Omental fat pad (tissue), 4 donors: ENCODE measurements around the gene METTL18. TPM values are rescaled to one million over a fixed set of nuclear protein-coding genes. Genes with fewer than 3 reads are reported as not detected.

Experiments
- ATAC-seq: fragments of 150-250 bp; one replicate; pipeline ENCODE4 v1.9.1; 2016; ENCODE audit warnings: mild to moderate bottlenecking, moderate library complexity; ENCODE audit not compliant: low FRiP score
- DNase-seq: peaks from one replicate; pipeline ENCODE4 v3.0.0-alpha.2; 2019; ENCODE audit warnings: low spot score
- total RNA-seq, 4 donors: library from RNA; depleted of rRNA; stranded (reverse); fragments of >200 nt; gene quantifications; one replicate each; pipeline ENCODE4 v1.1.0, GENCODE V29; 2016
- TF ChIP-seq, protein P1 (sequence below), 3 donors: fragments of 450-650 bp; IDR thresholded peaks; one replicate each; pipeline ENCODE4 v1.5.1; 2016 to 2017; ENCODE audit warnings: antibody characterized with exemption in 3 of 3, mild to moderate bottlenecking in 3 of 3, moderate library complexity in 2 of 3

METTL18 gene
- total RNA-seq, 4 donors from 2014 or later, result 1.9 to 7.1 (median 3.5) TPM

- TF ChIP-seq, protein P1, sequence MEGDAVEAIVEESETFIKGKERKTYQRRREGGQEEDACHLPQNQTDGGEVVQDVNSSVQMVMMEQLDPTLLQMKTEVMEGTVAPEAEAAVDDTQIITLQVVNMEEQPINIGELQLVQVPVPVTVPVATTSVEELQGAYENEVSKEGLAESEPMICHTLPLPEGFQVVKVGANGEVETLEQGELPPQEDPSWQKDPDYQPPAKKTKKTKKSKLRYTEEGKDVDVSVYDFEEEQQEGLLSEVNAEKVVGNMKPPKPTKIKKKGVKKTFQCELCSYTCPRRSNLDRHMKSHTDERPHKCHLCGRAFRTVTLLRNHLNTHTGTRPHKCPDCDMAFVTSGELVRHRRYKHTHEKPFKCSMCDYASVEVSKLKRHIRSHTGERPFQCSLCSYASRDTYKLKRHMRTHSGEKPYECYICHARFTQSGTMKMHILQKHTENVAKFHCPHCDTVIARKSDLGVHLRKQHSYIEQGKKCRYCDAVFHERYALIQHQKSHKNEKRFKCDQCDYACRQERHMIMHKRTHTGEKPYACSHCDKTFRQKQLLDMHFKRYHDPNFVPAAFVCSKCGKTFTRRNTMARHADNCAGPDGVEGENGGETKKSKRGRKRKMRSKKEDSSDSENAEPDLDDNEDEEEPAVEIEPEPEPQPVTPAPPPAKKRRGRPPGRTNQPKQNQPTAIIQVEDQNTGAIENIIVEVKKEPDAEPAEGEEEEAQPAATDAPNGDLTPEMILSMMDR (IDR thresholded peaks at IDR 0.05), result no peak
- ATAC-seq (no peak), DNase-seq (no peak)
Measured at GRCh38 chr1:169776440-169776839, 18.3 kb downstream of the METTL18 start.

- ATAC-seq (no peak), DNase-seq (no peak)
- TF ChIP-seq, protein P1 (IDR thresholded peaks at IDR 0.05), result no peak
Measured at GRCh38 chr1:169768161-169768560, 26.5 kb downstream of the METTL18 start.

DNA sequence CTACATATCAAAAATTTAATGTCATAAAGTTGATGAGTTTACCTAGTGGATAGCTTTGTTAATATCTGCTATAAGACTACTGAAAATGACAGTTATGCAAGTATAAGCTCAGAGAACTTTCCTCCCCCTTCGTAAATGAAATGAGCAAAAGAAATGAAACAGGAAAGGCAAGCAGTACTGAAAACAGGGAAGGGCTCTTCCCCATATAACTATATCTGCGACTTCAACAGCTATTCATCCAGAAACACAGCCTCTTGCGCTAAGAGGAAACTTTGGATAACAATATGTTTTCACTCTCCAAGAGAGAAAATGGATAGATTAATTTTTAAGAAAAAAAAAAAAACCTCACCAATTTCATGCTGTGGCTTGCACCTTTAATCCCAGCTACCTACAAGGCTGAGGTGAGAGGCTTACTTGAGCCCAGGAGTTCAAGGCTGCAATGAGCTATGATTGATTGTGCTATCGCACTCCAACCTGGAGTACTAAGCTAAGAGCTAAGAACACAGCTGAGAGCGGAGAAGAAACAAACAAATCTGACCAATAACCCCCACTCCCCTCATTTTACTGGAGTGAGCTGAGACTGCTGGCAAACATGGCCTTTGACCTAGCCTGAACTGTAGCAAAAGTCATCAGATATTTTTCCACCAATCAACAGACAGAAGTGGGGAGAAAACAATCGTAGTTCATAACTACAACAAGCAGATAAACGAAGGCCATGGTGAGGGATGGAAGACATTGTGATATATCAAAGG is 29.0 kb downstream of the METTL18 start:
- DNase-seq (no peak), ATAC-seq (no peak)
- TF ChIP-seq, protein P1 (IDR thresholded peaks at IDR 0.05), result no peak

- no peak for DNase-seq
- TF ChIP-seq, protein P1 (IDR thresholded peaks at IDR 0.05), result no peak
- ATAC-seq, result no peak
Measured at GRCh38 chr1:169764919-169765318, 29.8 kb downstream of the METTL18 start.

DNA sequence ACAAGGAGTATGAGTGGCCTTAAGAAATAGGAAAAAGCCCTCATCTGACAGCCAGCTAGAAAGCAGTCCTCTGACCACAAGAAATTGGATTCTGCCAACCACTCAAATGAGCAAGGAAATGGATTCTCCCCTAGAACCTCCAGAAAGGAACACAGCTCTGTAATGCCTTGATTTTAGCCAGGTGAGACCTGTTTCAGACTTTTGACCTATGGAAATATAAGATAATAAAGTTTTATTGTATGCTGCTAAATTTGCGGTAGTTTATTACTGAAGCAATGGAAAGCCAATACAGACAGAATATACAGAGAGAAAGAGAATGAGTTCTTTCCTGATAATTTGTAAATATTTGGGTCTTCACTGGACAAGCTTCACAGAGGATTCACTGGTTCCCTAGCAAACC is 32.0 kb downstream of the METTL18 start:
- DNase-seq, result no peak
- TF ChIP-seq, protein P1 (IDR thresholded peaks at IDR 0.05), result no peak
- no peak for ATAC-seq

- TF ChIP-seq, protein P1 (IDR thresholded peaks at IDR 0.05), result no peak
- ATAC-seq (no peak), DNase-seq (no peak)
Measured at GRCh38 chr1:169759038-169759437, 35.7 kb downstream of the METTL18 start.

GRCh38 chr1:169753549-169753948 is 41.2 kb downstream of the METTL18 start:
- ATAC-seq, result no peak

More at GRCh38 chr1:169753549-169753948, 41.2 kb downstream of the METTL18 start:
- TF ChIP-seq, protein P1 (IDR thresholded peaks at IDR 0.05), result no peak
- DNase-seq, result no peak
